ENCODE results near the gene ETV2. TPM values are rescaled to one million over a fixed set of nuclear protein-coding genes. Genes with fewer than 3 reads are reported as not detected.

Gene ETV2
- polyA plus RNA-seq, 1 donor from 2014 or later, result 0.58 TPM

DNA sequence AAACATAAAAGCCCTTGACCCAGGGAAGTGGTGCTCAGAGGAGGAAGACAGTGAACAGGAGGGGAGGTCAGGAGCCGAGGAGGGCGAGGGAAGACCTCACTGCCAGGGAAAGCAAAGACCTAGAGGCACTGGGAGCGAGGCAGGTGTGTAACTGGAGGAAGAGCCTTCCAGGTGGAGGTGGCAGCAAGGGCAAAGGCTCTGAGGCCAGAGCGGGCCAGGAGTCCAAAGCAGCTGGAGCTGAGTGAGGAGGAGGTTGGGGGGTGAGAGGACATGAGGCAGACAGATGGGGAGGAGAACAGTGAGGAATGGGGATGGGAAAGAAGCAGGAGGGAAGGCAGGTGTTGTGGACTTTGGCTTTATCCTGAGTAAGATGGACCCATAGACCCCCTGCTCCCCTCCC, 28.4 kb downstream of the ETV2 start:
- Histone ChIP-seq H3F3A (ENCODE audit: insufficient read depth, low read length, poor library complexity, severe bottlenecking) (no peaks in the 10 kb centered on the region), H4K20me1 (ENCODE audit: insufficient read depth) (no peaks in the 10 kb centered on the region), H3K27ac (ENCODE audit: low read length) (no peak overlapping the region), H3K9me2 (ENCODE audit: insufficient read depth, low read length) (no peaks in the 10 kb centered on the region), H2AFZ (ENCODE audit: low read depth, low read length) (no peak overlapping the region), H3K4me3 (ENCODE audit: low read length) (no peak overlapping the region), H3K36me3 (ENCODE audit: insufficient read depth, low read length) (no peaks in the 10 kb centered on the region), H3K9ac (ENCODE audit: low read length) (no peak overlapping the region), H3K9me3 (ENCODE audit: low read length) (no peaks in the 10 kb centered on the region), H3K4me2 (ENCODE audit: low read length) (no peak overlapping the region), H3K27me3 (ENCODE audit: insufficient read depth, low read depth, low read length) (peaks cover 16% of the 10 kb centered on the region), H3K79me2 (replicated peaks; ENCODE audit: insufficient read depth, low read length) (no peaks in the 10 kb centered on the region)
- TF ChIP-seq MXI1 (conservative IDR thresholded peaks at IDR 0.05; ENCODE audit: poor library complexity, severe bottlenecking) (no peak), SMC3 (conservative IDR thresholded peaks at IDR 0.05; ENCODE audit: poor library complexity) (no peak), EZH2 (IDR thresholded peaks at IDR 0.05; ENCODE audit: borderline replicate concordance, insufficient read depth, low read length, poor library complexity, severe bottlenecking) (no peak)

DNA sequence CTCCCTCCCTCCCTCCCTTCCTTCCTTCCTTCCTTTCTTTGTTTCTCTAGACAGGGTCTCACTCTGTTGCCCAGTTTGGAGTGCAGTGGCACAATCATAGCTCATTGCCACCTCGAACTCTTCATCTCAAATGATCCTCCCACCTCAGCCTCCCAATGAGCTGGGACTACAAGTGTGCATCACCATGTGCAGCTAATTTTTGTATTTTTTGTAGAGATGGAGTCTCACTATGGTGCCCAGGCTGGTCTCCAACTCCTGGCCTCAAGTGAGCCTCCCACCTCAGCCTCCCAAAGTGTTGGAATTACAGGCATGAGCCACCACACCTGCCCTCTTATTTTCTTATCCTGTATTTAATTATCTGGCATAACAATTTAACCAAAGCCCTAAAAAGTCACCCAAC, 29.1 kb downstream of the ETV2 start:
- Histone ChIP-seq H3K9me3 (ENCODE audit: low read length) (no peaks in the 10 kb centered on the region), H3K36me3 (ENCODE audit: insufficient read depth, low read length) (no peaks in the 10 kb centered on the region), H4K20me1 (ENCODE audit: insufficient read depth) (no peaks in the 10 kb centered on the region), H3K79me2 (replicated peaks; ENCODE audit: insufficient read depth, low read length) (no peaks in the 10 kb centered on the region), H3K9ac (ENCODE audit: low read length) (no peak overlapping the region), H3K4me3 (ENCODE audit: low read length) (no peak overlapping the region), H2AFZ (ENCODE audit: low read depth, low read length) (no peak overlapping the region), H3K9me2 (ENCODE audit: insufficient read depth, low read length) (no peaks in the 10 kb centered on the region), H3K27me3 (ENCODE audit: insufficient read depth, low read depth, low read length) (peaks cover 16% of the 10 kb centered on the region), H3F3A (ENCODE audit: insufficient read depth, low read length, poor library complexity, severe bottlenecking) (no peaks in the 10 kb centered on the region), H3K4me2 (ENCODE audit: low read length) (no peak overlapping the region), H3K27ac (ENCODE audit: low read length) (no peak overlapping the region)
- no peak for TF ChIP-seq EZH2 (IDR thresholded peaks at IDR 0.05; ENCODE audit: borderline replicate concordance, insufficient read depth, low read length, poor library complexity, severe bottlenecking)
- TF ChIP-seq, protein P1, sequence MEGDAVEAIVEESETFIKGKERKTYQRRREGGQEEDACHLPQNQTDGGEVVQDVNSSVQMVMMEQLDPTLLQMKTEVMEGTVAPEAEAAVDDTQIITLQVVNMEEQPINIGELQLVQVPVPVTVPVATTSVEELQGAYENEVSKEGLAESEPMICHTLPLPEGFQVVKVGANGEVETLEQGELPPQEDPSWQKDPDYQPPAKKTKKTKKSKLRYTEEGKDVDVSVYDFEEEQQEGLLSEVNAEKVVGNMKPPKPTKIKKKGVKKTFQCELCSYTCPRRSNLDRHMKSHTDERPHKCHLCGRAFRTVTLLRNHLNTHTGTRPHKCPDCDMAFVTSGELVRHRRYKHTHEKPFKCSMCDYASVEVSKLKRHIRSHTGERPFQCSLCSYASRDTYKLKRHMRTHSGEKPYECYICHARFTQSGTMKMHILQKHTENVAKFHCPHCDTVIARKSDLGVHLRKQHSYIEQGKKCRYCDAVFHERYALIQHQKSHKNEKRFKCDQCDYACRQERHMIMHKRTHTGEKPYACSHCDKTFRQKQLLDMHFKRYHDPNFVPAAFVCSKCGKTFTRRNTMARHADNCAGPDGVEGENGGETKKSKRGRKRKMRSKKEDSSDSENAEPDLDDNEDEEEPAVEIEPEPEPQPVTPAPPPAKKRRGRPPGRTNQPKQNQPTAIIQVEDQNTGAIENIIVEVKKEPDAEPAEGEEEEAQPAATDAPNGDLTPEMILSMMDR (IDR thresholded peaks at IDR 0.05; ENCODE audit: poor library complexity, severe bottlenecking), result no peak
- TF ChIP-seq POLR2AphosphoS5 (IDR thresholded peaks at IDR 0.05), result no peak
- TF ChIP-seq, protein P2, sequence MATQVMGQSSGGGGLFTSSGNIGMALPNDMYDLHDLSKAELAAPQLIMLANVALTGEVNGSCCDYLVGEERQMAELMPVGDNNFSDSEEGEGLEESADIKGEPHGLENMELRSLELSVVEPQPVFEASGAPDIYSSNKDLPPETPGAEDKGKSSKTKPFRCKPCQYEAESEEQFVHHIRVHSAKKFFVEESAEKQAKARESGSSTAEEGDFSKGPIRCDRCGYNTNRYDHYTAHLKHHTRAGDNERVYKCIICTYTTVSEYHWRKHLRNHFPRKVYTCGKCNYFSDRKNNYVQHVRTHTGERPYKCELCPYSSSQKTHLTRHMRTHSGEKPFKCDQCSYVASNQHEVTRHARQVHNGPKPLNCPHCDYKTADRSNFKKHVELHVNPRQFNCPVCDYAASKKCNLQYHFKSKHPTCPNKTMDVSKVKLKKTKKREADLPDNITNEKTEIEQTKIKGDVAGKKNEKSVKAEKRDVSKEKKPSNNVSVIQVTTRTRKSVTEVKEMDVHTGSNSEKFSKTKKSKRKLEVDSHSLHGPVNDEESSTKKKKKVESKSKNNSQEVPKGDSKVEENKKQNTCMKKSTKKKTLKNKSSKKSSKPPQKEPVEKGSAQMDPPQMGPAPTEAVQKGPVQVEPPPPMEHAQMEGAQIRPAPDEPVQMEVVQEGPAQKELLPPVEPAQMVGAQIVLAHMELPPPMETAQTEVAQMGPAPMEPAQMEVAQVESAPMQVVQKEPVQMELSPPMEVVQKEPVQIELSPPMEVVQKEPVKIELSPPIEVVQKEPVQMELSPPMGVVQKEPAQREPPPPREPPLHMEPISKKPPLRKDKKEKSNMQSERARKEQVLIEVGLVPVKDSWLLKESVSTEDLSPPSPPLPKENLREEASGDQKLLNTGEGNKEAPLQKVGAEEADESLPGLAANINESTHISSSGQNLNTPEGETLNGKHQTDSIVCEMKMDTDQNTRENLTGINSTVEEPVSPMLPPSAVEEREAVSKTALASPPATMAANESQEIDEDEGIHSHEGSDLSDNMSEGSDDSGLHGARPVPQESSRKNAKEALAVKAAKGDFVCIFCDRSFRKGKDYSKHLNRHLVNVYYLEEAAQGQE (IDR thresholded peaks at IDR 0.05; ENCODE audit: borderline replicate concordance), result no peak
- no peak for TF ChIP-seq SMC3 (conservative IDR thresholded peaks at IDR 0.05; ENCODE audit: poor library complexity)
- TF ChIP-seq RAD21 (conservative IDR thresholded peaks at IDR 0.05), result no peak
- TF ChIP-seq TAF1 (IDR thresholded peaks at IDR 0.05; ENCODE audit: low read depth), result no peak
- no peak for TF ChIP-seq EP300 (conservative IDR thresholded peaks at IDR 0.05; ENCODE audit: poor library complexity, severe bottlenecking)
- TF ChIP-seq MXI1 (conservative IDR thresholded peaks at IDR 0.05; ENCODE audit: poor library complexity, severe bottlenecking), result no peak
